Panc1 (cell line): ENCODE data around the gene HSPBAP1.

ENCODE experiments used
- POLR2AphosphoS5 ChIP-seq: IDR thresholded peaks from 2 replicates; pipeline ENCODE4 v1.6.1; 2012; ENCODE audit warnings: mild to moderate bottlenecking, low read depth, low read length, moderate library complexity
- SIN3A ChIP-seq: IDR thresholded peaks from 2 replicates; pipeline ENCODE4 v1.6.1; 2012; ENCODE audit warnings: low read depth, mild to moderate bottlenecking, low read length, moderate library complexity, borderline replicate concordance; ENCODE audit not compliant: insufficient read depth
- TF ChIP-seq, protein P1 (sequence below): fragments of 450-650 bp; IDR thresholded peaks from 2 replicates; pipeline ENCODE4 v1.5.1; 2017; ENCODE audit warnings: mild to moderate bottlenecking
- TF ChIP-seq, protein P2 (sequence below), 2 experiments: IDR thresholded peaks; 2 replicates each; pipeline ENCODE4 v1.6.1; 2011 to 2012; ENCODE audit warnings: low read depth in 2 of 2, control low read depth in 1 of 2, low read length in 1 of 2, mild to moderate bottlenecking in 1 of 2, moderate library complexity in 1 of 2; ENCODE audit not compliant: insufficient read depth in 1 of 2

- TF ChIP-seq, protein P1, sequence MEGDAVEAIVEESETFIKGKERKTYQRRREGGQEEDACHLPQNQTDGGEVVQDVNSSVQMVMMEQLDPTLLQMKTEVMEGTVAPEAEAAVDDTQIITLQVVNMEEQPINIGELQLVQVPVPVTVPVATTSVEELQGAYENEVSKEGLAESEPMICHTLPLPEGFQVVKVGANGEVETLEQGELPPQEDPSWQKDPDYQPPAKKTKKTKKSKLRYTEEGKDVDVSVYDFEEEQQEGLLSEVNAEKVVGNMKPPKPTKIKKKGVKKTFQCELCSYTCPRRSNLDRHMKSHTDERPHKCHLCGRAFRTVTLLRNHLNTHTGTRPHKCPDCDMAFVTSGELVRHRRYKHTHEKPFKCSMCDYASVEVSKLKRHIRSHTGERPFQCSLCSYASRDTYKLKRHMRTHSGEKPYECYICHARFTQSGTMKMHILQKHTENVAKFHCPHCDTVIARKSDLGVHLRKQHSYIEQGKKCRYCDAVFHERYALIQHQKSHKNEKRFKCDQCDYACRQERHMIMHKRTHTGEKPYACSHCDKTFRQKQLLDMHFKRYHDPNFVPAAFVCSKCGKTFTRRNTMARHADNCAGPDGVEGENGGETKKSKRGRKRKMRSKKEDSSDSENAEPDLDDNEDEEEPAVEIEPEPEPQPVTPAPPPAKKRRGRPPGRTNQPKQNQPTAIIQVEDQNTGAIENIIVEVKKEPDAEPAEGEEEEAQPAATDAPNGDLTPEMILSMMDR: no peak
- TF ChIP-seq POLR2AphosphoS5: no peak
- TF ChIP-seq, protein P2, sequence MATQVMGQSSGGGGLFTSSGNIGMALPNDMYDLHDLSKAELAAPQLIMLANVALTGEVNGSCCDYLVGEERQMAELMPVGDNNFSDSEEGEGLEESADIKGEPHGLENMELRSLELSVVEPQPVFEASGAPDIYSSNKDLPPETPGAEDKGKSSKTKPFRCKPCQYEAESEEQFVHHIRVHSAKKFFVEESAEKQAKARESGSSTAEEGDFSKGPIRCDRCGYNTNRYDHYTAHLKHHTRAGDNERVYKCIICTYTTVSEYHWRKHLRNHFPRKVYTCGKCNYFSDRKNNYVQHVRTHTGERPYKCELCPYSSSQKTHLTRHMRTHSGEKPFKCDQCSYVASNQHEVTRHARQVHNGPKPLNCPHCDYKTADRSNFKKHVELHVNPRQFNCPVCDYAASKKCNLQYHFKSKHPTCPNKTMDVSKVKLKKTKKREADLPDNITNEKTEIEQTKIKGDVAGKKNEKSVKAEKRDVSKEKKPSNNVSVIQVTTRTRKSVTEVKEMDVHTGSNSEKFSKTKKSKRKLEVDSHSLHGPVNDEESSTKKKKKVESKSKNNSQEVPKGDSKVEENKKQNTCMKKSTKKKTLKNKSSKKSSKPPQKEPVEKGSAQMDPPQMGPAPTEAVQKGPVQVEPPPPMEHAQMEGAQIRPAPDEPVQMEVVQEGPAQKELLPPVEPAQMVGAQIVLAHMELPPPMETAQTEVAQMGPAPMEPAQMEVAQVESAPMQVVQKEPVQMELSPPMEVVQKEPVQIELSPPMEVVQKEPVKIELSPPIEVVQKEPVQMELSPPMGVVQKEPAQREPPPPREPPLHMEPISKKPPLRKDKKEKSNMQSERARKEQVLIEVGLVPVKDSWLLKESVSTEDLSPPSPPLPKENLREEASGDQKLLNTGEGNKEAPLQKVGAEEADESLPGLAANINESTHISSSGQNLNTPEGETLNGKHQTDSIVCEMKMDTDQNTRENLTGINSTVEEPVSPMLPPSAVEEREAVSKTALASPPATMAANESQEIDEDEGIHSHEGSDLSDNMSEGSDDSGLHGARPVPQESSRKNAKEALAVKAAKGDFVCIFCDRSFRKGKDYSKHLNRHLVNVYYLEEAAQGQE (IDR thresholded peaks at IDR 0.05; ENCODE audit: insufficient read depth in 1 of 2, low read depth in 2 of 2, low read length in 1 of 2): no peak
- no peak for TF ChIP-seq SIN3A
These were observed 79.4 kb downstream of the HSPBAP1 start for GRCh38 chr3:122714273-122714672.
